GM19324 (cell line): ENCODE results near the gene DECR2.
"Not testable (repeated sequence)": the region's sequence is repeated elsewhere in the genome, so short reads cannot be mapped to it uniquely, and the experiment has no call there.

ENCODE experiments used
- ATAC-seq: cut with Tn5 transposase; IDR thresholded peaks from one replicate; pipeline ENCODE4 v1.9.1; 2021; ENCODE audit warnings: mild to moderate bottlenecking, moderate library complexity; ENCODE audit not compliant: unreplicated experiment, low FRiP score

DECR2 gene

DNA sequence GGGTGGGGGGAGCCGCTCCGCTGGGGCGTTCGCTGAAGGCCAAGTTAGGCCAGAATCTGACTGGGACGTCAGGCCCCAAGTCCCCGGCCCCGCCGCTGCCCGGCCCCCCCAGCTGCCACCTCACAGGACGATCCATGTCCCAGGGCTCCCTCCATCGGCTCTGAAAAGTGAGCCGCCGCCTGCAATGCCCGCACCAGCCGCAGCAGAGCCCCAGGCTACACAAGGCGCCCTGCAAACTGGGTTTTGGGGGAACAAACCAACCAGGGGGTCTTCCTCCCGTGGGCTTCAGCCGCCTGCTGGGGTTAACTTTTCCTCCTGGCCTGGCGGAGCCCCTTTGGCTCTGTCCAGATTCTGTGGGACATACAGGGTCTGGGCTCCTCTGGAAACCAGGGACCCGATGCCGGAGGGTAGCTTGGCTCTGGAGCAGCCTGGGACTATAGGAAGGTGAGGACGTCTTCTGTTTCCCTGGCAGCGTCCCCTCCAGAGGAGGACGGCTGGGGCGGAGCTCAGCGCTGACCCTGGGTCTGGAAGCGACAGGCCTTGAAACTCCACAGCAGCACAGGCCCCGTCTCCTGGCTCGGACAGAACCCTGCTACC lies 3.9 kb upstream of the DECR2 start:
- ATAC-seq, result no peak

DNA sequence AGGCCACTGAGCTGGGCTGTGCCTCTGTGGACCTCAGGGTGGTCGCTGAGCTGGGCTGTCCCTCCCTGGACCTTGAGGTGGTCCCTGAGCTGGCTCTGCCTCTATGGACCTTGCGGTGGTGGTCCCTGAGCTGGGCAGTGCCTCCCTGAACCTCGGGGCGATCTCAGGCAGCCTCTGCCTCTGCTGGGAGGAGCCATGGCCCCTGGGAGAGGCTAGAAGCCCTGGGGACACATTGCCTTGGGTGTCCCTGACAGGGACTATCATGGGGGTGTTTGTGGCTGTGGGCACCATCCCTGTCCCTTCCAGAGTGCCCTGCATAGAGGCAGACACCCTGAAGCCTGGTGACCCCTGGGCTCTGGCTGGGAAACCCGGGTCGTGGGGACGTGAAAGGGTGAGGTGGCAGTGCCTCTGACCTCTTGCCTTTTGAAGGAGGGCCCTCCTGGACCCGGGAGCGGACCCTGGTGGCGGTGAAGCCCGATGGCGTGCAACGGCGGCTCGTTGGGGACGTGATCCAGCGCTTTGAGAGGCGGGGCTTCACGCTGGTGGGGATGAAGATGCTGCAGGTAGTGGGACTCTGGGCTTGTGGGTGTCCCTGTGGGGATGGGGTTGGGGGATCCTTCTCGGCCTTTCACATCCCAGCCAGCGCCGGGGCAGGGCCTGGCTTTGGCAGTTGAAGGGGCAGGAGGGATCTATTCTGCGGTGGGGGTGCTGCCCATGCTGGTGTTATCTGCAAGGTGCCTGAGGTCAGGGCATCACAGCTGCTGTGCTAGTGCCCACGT lies 2.9 kb upstream of the DECR2 start:
- no peak for ATAC-seq

DNA sequence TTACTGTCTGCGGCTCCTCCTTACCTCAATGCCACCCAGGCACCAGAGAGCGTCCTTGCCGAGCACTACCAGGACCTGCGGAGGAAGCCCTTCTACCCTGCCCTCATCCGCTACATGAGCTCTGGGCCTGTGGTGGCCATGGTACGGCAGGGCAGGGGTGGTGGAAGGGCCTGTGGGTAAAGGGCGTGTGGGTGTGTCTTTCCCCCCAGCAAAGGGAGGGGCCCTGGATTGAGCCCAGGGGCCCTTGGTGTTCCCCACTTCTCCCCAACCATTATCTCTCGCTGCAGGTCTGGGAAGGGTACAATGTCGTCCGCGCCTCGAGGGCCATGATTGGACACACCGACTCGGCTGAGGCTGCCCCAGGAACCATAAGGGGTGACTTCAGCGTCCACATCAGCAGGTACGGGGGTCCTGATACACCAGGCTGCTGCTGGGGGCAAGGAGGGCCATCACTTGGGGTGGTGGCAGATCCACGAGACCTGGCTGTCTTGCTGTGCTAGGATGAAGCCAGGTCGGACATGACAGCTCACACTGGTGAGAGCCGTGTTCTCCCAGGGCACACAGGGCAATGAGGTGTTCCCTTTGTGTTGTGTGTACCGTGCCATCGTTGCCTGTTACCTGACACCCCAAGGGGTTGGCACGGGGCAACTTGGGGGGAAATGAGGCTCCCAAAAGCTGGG lies 2.2 kb upstream of the DECR2 start:
- no peak for ATAC-seq

DNA sequence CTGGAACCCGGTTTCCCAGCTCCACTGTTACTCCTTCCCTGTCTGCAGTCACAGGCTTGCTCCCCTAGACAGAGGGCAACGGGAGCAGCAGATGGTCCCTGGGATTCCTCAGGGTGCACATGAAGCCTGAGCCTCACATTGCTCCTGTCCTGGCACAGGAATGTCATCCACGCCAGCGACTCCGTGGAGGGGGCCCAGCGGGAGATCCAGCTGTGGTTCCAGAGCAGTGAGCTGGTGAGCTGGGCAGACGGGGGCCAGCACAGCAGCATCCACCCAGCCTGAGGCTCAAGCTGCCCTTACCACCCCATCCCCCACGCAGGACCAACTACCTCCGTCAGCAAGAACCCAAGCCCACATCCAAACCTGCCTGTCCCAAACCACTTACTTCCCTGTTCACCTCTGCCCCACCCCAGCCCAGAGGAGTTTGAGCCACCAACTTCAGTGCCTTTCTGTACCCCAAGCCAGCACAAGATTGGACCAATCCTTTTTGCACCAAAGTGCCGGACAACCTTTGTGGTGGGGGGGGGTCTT lies 1.6 kb upstream of the DECR2 start:
- no peak for ATAC-seq

DNA sequence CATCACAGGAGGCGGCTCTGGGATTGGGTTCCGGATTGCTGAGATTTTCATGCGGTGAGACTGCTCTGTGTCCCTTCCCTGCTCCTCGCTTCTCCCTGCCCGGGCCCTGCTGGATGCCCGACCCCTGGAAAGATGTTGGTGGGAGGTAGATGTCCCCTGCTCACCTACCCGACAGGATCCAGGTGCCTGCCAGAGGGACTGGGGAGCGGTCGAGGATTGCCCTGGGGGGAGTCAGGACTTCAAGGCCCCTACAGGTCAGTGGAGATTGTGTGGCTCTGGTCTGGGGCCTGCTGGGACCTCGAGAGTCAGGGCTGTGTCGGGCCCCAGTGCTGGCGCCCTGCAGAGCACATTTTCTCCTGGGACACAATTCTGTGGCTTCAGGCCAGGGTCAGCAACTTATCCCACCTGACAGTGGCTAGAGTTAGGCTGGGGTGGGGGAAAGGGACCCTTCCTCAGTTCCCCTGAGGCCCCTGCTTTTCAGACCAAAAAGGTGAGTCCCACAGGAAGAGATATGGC lies 3.3 kb downstream of the DECR2 start:
- ATAC-seq, result no peak

DNA sequence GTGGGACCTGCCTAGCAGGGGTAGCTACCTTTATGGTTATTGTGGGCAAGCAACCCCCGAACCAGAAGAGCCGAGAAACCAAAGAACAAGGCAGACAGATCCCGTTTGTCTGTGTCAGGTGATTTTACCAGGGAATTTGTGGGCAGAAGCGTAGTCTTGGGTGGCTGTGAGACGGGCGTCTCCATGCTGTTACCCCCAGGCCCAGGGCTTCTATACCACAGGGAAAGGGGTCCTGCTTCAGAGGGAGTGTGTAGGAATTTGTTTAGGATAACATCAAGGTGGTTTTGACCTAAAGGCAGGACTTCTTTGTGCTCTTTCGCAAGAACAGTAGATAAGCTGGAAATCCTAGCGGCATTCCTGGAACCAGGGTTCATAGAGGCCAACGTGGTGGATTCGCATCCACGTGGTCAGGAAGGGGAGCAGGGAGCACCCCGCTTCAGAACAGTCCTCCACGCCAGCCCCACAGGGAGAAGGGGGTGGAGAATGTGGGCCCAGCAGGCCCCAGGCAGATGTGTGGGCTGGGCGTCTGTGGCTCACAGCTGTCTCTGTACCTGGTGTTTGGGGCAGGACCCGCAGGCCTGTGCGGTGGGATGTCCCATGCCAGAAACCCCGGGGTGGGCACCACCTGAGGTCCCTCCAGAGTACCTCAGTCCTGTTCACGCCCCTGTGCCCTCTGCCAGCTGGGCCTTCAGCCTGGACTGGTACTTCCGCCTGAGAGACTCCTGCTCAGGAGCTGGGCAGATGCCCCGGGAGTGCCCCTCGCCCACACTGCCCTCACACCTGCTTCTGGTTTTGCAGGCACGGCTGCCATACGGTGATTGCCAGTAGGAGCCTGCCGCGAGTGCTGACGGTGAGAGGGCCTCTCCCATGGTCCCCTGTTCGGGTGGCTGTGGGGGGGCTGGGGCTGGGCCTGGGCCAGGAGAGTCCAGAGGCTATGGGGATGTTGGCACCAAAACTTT lies 4.1 kb downstream of the DECR2 start:
- ATAC-seq, result no peak

DNA sequence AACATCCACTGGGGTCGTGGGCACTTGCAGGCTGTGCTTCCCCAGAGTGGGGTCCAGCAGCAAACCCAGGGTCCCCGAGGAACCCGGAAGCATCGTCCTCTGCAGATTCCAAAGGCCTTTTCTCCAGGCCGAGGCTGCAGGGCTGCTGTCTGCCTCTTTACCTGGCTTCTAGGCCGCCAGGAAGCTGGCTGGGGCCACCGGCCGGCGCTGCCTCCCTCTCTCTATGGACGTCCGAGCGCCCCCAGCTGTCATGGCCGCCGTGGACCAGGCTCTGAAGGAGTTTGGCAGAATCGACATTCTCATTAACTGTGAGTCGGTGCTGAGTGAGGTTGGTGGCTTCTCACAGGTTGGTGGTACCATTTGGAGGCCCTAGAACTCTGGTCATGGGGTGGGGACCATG lies 5.6 kb downstream of the DECR2 start:
- ATAC-seq, result no peak

DNA sequence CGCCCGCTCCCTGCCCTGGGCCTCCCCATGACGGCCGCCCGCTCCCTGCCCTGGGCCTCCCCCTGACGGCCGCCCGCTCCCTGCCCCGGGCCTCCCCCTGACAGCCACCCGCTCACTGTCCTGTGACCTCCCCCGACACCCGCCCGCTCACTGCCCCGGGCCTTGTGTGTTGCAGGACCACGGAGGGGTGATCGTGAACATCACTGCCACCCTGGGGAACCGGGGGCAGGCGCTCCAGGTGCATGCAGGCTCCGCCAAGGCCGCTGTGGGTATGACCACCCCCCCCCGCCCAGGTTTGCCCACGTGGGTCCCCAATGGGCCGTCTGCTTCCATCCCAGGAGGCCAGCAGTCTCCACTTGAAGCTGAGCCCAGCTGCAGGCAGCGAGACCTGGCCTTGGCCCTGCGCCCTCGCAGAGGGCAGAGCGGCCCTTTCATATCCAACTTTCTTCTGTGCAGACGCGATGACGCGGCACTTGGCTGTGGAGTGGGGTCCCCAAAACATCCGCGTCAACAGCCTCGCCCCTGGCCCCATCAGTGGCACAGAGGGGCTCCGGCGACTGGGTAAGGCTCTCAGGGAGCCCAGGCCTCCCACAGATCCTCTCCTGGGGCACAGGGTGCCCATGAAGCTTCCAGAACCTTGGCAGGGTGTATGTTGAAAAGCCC lies 9.0 kb downstream of the DECR2 start:
- no peak for ATAC-seq

DNA sequence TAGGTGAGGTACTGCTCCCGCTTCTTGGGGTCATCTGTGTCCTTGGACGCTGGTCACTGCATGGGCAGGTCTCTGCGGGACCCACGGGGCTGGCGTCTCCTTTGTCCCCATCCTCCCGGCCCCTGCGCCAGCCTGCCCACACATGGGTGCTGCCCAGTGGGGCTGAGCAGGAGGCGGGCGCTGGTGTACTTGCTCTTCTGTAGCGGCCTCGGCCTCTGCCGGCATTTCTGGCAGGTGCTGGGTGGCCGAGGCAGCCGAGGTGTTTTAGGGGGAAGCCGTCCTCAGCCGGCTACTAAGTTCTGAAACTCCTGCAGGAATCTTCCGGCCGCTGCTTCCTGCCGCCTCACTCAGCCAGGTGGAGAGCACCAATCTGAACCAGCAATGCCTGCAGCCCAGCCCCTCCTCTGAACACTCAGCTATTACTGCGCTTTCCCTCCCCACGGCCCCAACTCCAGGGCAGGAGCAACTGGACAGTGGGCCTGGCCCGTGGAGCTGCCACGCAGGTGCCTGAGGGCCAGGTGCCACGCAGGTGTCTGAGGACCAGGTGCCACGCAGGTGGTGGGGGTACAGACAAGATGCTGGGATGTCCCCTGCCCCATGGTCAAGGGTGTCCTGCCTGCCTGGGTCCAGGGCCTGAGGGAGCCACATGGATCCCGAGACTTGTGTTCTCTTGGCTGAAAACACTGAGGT lies 10.0 kb downstream of the DECR2 start:
- no peak for ATAC-seq

DNA sequence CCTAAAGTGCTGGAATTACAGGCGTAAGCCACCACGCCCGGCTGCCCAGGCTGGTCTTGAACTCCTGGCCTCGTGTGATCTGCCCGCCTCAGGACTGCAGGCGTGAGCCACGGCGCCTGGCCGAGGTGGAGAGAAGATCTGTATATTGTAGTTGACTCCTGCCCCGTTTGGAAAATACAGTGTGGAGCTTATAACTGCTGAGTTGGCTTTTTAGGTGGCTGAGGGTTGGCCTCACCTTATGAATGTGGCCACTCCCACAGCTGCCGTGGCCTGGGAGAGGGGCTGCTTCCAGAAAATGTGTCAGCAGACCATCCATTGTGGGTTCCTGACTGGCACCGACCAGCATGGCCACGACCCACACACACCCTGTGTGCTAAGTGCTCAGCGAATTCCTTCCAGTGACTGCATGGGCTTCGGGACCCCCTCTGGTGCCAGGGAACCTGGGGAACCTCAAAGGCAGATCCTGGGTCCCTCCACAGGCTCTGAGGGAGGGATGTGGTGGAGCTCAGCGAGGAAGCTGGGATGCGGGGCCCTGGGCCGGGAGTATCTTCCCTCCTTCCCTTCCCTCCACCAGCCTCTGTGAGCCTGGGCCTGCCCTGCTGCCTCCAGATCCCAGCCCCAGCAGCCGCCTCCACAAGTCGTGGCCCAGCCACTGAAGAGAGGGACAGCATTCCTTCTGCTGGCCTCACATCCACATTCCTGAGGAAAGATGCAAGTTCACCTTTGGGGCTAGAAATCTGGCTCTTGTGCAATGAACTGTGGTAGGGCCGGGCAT lies 12.9 kb downstream of the DECR2 start:
- no peak for ATAC-seq

DNA sequence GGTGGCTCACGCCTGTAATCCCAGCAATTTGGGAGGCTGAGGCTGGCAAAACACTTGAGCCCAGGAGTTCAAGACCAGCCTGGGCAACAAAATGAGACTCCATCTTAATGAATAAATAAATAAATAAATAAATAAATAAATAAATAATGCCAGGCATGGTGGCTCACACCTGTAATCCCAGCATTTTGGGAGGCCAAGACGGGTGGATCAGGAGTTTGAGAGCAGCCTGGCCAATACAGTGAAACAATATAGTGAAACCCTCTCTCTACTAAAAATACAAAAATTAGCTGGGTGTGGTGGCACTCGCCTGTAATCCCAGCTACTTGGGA lies 13.4 kb downstream of the DECR2 start:
- not testable (repeated sequence) for ATAC-seq

DNA sequence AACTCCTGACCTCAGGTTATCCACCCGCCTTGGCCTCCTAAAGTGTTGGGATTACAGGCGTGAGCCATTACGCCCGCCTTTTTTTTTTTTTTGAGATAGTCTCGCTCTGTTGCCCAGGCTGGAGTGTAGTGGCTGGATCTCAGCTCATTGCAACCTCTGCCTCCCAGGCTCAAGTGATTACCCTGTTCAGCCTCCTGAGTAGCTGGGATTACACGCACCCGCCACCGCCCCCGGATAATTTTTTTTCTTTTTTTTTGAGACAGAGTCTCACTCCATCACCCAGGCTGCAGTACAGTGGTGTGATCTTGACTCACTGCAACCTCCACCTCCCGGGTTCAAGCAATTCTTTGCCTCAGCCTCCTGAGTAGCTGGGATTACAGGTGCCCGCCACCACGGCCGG lies 20.5 kb downstream of the DECR2 start:
- ATAC-seq, result not testable (repeated sequence)

DNA sequence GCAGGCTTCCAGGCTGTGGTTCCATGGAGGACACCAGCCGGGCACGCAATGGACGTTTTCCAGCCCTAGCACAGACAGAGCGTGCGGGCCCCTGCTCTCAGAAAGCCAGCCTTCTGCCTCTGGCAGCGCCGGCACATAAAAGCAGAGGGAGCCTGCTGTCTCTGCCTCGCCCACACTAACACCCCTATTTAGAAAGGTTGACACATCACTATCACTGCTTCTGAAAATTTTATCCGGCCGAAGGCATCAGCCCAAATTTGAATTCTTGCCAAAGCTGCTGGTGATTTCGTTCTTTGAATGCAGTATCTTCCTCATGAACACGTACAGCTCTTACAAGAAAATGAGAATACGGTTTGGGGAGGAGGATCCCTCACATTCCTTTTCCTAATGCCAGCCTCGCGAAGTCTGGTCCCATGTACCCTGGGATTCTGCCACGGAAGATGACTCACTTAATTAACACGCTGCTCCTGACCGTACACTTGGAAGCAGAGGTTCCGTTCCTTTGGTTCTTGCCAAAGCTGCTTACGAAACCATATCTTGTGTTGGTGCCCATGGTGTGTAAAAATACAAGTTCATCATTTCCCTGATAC lies 22.4 kb downstream of the DECR2 start:
- no peak for ATAC-seq

DNA sequence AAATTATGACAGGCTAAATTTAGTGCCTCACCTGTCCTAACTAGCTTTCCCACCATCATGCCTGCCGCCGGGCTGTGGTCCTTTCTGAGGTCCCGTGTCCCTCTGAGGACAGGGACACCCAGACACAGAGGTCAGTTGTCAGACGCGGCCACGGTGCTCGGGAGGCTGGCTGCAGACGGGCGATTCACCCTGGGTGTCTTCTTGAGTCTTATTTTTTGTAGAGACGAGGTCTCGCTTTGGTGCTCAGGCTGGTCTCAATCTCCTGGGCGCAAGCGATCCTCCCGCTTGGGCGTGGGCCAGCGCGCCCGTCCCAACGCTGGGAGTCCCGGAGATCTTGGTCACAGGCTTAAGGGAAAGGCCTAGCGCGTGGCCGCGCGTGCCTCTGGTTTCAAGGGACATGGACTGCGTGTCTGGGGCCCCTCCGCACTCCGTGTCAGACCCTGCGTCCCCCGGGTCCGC lies 23.0 kb downstream of the DECR2 start:
- no peak for ATAC-seq

DNA sequence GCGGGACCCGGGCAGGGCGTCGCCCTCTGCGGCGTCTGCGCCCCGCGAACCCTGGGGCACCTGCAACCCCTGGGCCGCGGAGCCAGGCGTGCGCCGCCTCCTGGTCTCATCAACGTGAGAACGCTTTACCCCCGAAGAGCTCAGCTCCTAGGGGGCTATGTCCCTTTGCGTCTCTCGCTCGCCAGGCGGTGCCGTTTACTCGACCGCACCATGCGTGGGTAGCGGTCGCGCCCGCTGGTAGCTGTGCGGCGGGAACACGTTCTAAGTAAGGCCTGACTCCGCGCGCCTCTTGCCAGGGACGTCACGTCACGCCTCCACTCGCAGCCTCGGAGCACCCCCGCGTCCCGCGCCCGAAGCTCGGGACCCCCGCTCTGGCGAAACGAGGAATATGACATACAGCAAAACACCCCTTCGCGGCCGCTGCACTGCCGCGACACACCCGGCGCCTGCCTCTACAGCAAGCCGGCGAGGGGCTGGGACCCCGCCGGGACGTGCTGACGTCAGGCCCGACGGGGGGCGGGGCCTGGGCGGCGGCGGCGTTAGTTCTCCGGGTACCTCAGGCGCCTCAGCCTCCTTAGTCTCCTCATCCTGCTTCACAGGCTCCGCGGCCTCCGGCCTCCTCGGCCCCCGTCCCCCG lies 23.5 kb downstream of the DECR2 start, which contains the start of gene RAB11FIP3:
TSS of gene RAB11FIP3 (plus strand) at position 568 of the 637 bp plus-strand sequence. CDS start 358 bp downstream, outside the sequence.
- ATAC-seq, result peak; percentile 80

DNA sequence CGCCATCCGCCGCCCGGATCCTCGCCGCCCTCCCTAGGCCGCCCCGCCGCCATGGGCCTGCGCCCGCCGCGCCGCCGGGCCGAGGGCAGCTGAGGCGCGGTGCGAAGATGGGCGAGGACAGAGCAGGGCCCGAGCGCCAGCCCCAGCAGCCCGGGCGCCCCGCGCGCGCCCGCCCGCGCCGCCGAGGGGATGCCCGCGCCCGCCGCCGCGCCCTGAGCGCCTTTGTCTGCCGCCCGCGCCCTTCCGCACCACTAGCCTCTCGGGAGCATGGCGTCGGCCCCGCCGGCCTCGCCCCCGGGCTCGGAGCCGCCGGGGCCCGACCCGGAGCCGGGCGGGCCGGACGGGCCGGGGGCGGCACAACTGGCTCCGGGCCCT lies 24.0 kb downstream of the DECR2 start:
- ATAC-seq, result peak; percentile 37

DNA sequence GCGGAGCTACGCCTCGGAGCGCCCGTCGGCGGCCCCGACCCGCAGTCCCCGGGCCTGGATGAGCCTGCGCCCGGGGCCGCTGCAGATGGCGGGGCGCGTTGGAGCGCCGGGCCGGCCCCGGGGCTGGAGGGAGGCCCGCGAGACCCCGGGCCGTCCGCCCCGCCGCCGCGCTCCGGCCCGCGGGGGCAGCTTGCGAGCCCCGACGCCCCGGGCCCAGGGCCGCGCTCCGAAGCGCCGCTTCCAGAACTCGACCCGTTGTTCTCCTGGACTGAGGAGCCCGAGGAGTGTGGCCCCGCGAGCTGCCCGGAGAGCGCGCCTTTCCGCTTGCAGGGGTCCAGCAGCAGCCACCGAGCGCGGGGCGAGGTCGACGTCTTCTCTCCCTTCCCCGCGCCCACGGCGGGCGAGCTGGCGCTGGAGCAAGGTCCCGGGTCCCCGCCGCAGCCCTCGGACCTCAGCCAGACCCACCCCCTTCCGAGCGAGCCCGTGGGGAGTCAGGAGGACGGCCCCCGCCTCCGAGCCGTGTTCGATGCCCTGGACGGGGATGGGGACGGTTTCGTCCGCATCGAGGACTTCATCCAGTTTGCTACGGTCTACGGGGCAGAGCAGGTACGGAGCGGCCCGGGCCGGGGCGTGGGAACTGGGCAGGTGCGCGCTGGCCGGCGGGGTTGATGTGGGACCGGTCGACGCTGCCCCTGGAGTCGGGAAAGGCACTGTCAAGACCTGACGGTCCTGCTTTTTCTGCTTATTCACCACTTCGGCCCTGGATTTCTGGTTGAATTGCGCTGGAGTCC lies 24.6 kb downstream of the DECR2 start:
- peak; percentile 2 for ATAC-seq
